H1 (cell line): ENCODE measurements around the gene MTIF2. TPM values are rescaled to one million over a fixed set of nuclear protein-coding genes. Genes with fewer than 3 reads are reported as not detected.
"Not testable (repeated sequence)": the region's sequence is repeated elsewhere in the genome, so short reads cannot be mapped to it uniquely, and the experiment has no call there.

Experiments
- CTCF ChIA-PET: fragments of 300-600 bp; sonication (Branson Sonifier 250); formaldehyde crosslinking; loops from one replicate; lab custom pipeline; 2021; ENCODE audit not compliant: partially characterized antibody; lab: Charles Lee
- POLR2A ChIA-PET: fragments of 300-600 bp; sonication (Branson Sonifier 250); formaldehyde crosslinking; loops from one replicate; lab custom pipeline; 2021; ENCODE audit warnings: inconsistent platforms; ENCODE audit not compliant: partially characterized antibody; lab: Charles Lee
- DNase-seq, 2 experiments: peaks; one replicate each; pipeline versions ENCODE4 v3.0.0 to v3.0.0-alpha.2; 2010 to 2022; ENCODE audit warnings: low spot score in 2 of 2, low read depth in 1 of 2, mixed read lengths in 1 of 2
- FAIRE-seq: peaks from 2 replicates; lab custom pipeline; 2011; peaks lifted over from hg19 to GRCh38; lab: Jason Lieb, UNC
- H2AFZ ChIP-seq: 2 replicates; pipeline ENCODE4 v1.8.1; 2012; ENCODE audit warnings: low read length, inconsistent platforms
- H2AK5ac ChIP-seq: 2 replicates; pipeline ENCODE4 v1.6.1; 2013; ENCODE audit warnings: low read depth, low read length
- H2BK120ac ChIP-seq: replicated peaks from 2 replicates; pipeline ENCODE3; 2013; ENCODE audit warnings: low read depth, low read length, inconsistent platforms
- H2BK12ac ChIP-seq: 2 replicates; pipeline ENCODE4 v1.6.1; 2013; ENCODE audit warnings: low read depth, low read length
- H2BK15ac ChIP-seq: 2 replicates; pipeline ENCODE4 v1.6.1; 2013; ENCODE audit warnings: low read length
- H2BK20ac ChIP-seq: 2 replicates; pipeline ENCODE4 v1.6.1; 2013; ENCODE audit warnings: low read length
- H2BK5ac ChIP-seq: 2 replicates; pipeline ENCODE4 v1.6.1; 2013; ENCODE audit warnings: low read depth, low read length
- H3K14ac ChIP-seq: 2 replicates; pipeline ENCODE4 v1.6.1; 2013; ENCODE audit warnings: inconsistent platforms; ENCODE audit not compliant: insufficient read length
- H3K18ac ChIP-seq: 2 replicates; pipeline ENCODE4 v1.6.1; 2013; ENCODE audit warnings: low read length; ENCODE audit errors: extremely low read depth
- H3K23ac ChIP-seq: 2 replicates; pipeline ENCODE4 v1.6.1; 2013; ENCODE audit warnings: inconsistent platforms; ENCODE audit not compliant: insufficient read length
- H3K23me2 ChIP-seq: 2 replicates; pipeline ENCODE4 v1.6.1; 2013; ENCODE audit warnings: low read depth, low read length
- H3K27ac ChIP-seq: 2 replicates; pipeline ENCODE4 v1.6.1; 2011; ENCODE audit warnings: low read depth, low read length, inconsistent platforms
- H3K27me3 ChIP-seq, 4 experiments: replicated peaks in 1 of 4; 1 replicate in 1 of 4; 2 replicates in 3 of 4; pipeline versions ENCODE4 v1.6.1 to v1.8.1; 2011 to 2013; ENCODE audit warnings: low read length in 3 of 4, mild to moderate bottlenecking in 3 of 4, inconsistent platforms in 2 of 4, mixed read lengths in 2 of 4, moderate library complexity in 1 of 4; ENCODE audit not compliant: control insufficient read depth in 3 of 4, insufficient read depth in 3 of 4; ENCODE audit errors: extremely low read depth in 1 of 4
- H3K36me3 ChIP-seq, 4 experiments: 2 replicates each; pipeline versions ENCODE4 v1.6.1 to v1.8.1; 2011 to 2013; ENCODE audit warnings: mild to moderate bottlenecking in 4 of 4, low read length in 3 of 4, moderate library complexity in 2 of 4, control low read depth in 1 of 4, inconsistent platforms in 1 of 4; ENCODE audit not compliant: insufficient read depth in 4 of 4, control insufficient read depth in 2 of 4
- H3K4ac ChIP-seq: replicated peaks from 2 replicates; pipeline ENCODE3; 2013; ENCODE audit warnings: low read length, low read depth, mixed read lengths, inconsistent platforms; ENCODE audit not compliant: insufficient read length
- H3K4me1 ChIP-seq, 4 experiments: replicated peaks in 1 of 4; 1 replicate in 1 of 4; 2 replicates in 3 of 4; pipeline versions ENCODE4 v1.6.1 to v1.8.1; 2011 to 2013; ENCODE audit warnings: low read length in 3 of 4, inconsistent platforms in 2 of 4, mixed read lengths in 1 of 4; ENCODE audit not compliant: insufficient read depth in 4 of 4, control insufficient read depth in 3 of 4
- H3K4me2 ChIP-seq, 2 experiments: 2 replicates each; pipeline versions ENCODE4 v1.6.1 to v1.8.1; 2011 to 2013; ENCODE audit warnings: low read depth in 2 of 2, low read length in 2 of 2, control low read depth in 1 of 2, inconsistent platforms in 1 of 2, mild to moderate bottlenecking in 1 of 2; ENCODE audit not compliant: insufficient read depth in 1 of 2
- H3K4me3 ChIP-seq, 4 experiments: fragments of 200-600, 300-600 bp in 1 of 4; sonication (generic), shearing (Covaris generic), sonication (Bioruptor Twin) in 1 of 4; 2 replicates each; pipeline versions ENCODE4 v1.5.1 to v1.8.1; 2011 to 2016; ENCODE audit warnings: low read length in 4 of 4, low read depth in 3 of 4, control low read depth in 2 of 4, inconsistent platforms in 2 of 4, mild to moderate bottlenecking in 2 of 4, mixed read lengths in 1 of 4, moderate library complexity in 1 of 4; ENCODE audit not compliant: insufficient read depth in 2 of 4; ENCODE audit errors: extremely low read depth in 1 of 4
- H3K56ac ChIP-seq: replicated peaks from 2 replicates; pipeline ENCODE3; 2013; ENCODE audit warnings: low read depth, mild to moderate bottlenecking, mixed read lengths, low read length, inconsistent platforms; ENCODE audit not compliant: insufficient read length
- H3K79me1 ChIP-seq: 2 replicates; pipeline ENCODE4 v1.6.1; 2013; ENCODE audit warnings: low read depth, low read length, control low read depth
- H3K79me2 ChIP-seq, 2 experiments: 2 replicates each; pipeline versions ENCODE4 v1.6.1 to v1.8.1; 2012 to 2013; ENCODE audit warnings: low read length in 2 of 2, mild to moderate bottlenecking in 2 of 2, inconsistent platforms in 1 of 2; ENCODE audit not compliant: insufficient read depth in 2 of 2, control insufficient read depth in 1 of 2
- H3K9ac ChIP-seq, 4 experiments: replicated peaks in 1 of 4; 1 replicate in 1 of 4; 2 replicates in 3 of 4; pipeline versions ENCODE4 v1.6.1 to v1.8.1; 2011 to 2013; ENCODE audit warnings: low read depth in 3 of 4, low read length in 3 of 4, control low read depth in 2 of 4, mild to moderate bottlenecking in 2 of 4, moderate library complexity in 2 of 4, inconsistent platforms in 1 of 4; ENCODE audit errors: extremely low read depth in 1 of 4
- H3K9me3 ChIP-seq, 2 experiments: 2 replicates each; pipeline versions ENCODE4 v1.6.1 to v1.8.1; 2012 to 2013; ENCODE audit warnings: mild to moderate bottlenecking in 2 of 2, moderate library complexity in 2 of 2, control low read depth in 1 of 2, inconsistent platforms in 1 of 2, low read depth in 1 of 2, low read length in 1 of 2, mixed read lengths in 1 of 2; ENCODE audit not compliant: insufficient read depth in 2 of 2
- H4K20me1 ChIP-seq, 2 experiments: replicated peaks in 1 of 2; 2 replicates each; pipeline versions ENCODE3 to v1.8.1; 2011 to 2013; ENCODE audit warnings: inconsistent platforms in 2 of 2, low read length in 2 of 2, mild to moderate bottlenecking in 1 of 2; ENCODE audit not compliant: insufficient read depth in 2 of 2, control insufficient read depth in 1 of 2
- H4K5ac ChIP-seq: 2 replicates; pipeline ENCODE4 v1.6.1; 2013; ENCODE audit warnings: low read length, low read depth, mixed read lengths, inconsistent platforms; ENCODE audit not compliant: insufficient read length
- H4K8ac ChIP-seq: 2 replicates; pipeline ENCODE4 v1.8.0; 2013; ENCODE audit warnings: mild to moderate bottlenecking, moderate library complexity, low read length, inconsistent platforms; ENCODE audit not compliant: insufficient read depth; ENCODE audit errors: extremely low read depth
- H4K91ac ChIP-seq: replicated peaks from 2 replicates; pipeline ENCODE3; 2013; ENCODE audit warnings: low read length, mixed read lengths, inconsistent platforms; ENCODE audit not compliant: insufficient read length
- TCF12 ChIP-seq: IDR thresholded peaks from 2 replicates; pipeline ENCODE4 v1.6.1; 2011; ENCODE audit warnings: low read depth, mild to moderate bottlenecking, low read length
- WGBS, 2 experiments: shearing (Covaris generic) in 1 of 2; methylation state at CpG; one replicate each; pipeline versions ENCODE4 v1.1.6 to v1.1.7; 2013 to 2015; ENCODE audit warnings: low lambda C conversion rate in 2 of 2, mixed read lengths in 2 of 2, inconsistent platforms in 1 of 2, low coverage in 1 of 2, missing lambda C conversion rate in 1 of 2; ENCODE audit not compliant: insufficient replicate concordance in 2 of 2, insufficient coverage in 1 of 2, insufficient read length in 1 of 2; ENCODE audit errors: extremely low coverage in 1 of 2, missing lambda C conversion rate in 1 of 2; 5-methylcytosine and 5-hydroxymethylcytosine counted together
- polyA plus RNA-seq, 7 experiments: library from polyadenylated mRNA; depleted of rRNA in 3 of 7; stranded (reverse) in 5 of 7; unstranded in 2 of 7; fragments of >200 nt in 5 of 7; fragments of 200-250 nt in 2 of 7; gene quantifications; 1 replicate in 5 of 7; 2 replicates in 1 of 7; 4 replicates in 1 of 7; pipeline versions ENCODE4 v1.2.1 to v1.2.3, GENCODE V29; 2011 to 2013; ENCODE audit warnings: missing spikeins in 2 of 7, mixed read lengths in 2 of 7
- total RNA-seq: library from RNA; stranded (reverse); fragmentation: NEBNext Ultra II Directional; extraction: Animal tissue kit (Norgen Biotek cat#: 25700); gene quantifications from 2 replicates; pipeline ENCODE4 v1.2.1, GENCODE V29; 2021
- TF ChIP-seq, protein P1 (sequence below): IDR thresholded peaks from 2 replicates; pipeline ENCODE4 v1.6.1; 2012; ENCODE audit warnings: low read length, inconsistent platforms

Gene MTIF2
- total and polyA plus RNA-seq, 2 of the 8 experiments (the other 6 are each of a cell fraction or from before 2014, with no cell fraction given) = 11.0 to 36.0 TPM

DNA sequence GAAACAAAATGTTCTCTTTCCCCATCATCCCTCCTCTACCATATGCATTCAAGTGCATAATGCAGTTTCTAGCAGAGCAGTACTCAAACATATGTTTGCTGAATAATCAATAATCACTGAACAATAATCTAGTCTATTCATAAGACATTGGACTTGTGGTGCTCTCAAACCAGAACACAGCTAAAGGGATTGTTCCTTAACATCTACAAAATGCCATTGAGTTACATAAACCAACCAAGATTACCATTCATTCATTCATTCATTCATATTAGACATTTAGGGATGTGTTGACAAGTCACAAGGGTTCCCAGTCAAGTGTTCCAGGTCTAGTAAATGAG is 40.8 kb downstream of the MTIF2 start (continued):
- TF ChIP-seq TCF12 = no peak
- TF ChIP-seq, protein P1, sequence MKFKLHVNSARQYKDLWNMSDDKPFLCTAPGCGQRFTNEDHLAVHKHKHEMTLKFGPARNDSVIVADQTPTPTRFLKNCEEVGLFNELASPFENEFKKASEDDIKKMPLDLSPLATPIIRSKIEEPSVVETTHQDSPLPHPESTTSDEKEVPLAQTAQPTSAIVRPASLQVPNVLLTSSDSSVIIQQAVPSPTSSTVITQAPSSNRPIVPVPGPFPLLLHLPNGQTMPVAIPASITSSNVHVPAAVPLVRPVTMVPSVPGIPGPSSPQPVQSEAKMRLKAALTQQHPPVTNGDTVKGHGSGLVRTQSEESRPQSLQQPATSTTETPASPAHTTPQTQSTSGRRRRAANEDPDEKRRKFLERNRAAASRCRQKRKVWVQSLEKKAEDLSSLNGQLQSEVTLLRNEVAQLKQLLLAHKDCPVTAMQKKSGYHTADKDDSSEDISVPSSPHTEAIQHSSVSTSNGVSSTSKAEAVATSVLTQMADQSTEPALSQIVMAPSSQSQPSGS = no peak

DNA sequence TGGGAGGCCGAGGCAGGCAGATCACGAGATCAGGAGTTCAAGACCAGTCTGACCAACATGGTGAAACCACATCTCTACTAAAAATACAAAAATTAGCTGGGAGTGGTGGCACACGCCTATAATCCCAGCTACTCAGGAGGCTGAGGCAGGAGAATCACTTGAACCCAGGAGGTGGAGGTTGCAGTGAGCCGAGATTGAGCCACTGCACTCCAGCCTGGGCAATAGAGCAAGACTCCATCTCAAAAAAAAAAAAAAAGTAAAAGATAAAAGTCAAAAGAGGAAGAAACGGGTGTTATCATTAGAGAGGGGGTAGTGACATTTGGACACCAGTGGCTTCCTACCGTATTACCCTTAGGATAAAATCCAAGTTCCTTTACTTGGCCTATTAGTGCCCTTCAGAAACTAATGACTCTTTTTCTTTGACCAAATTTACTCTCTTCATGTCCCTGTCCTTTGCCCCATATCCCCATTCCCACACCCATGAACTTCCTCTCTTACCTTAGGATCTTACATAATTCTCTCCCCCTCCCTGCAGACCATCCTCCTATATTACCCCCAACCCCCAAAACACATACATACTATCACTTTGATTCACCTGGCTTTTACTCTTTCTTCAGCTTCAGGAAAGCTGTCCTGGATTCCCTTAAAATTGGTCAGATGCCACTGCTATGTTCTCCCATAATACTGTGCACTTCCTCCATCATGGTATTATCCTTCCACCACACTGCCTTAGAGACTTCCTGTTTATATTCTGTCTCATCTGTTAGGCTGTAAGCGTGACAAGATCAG is 41.4 kb downstream of the MTIF2 start:
- CTCF ChIA-PET = interaction anchor here (0.8 to 1.2 kb wide), 2 partner anchors 14 to 165 kb away, joined by 3 to 4 read pairs; no protein-coding TSS in a partner anchor
- not testable (repeated sequence) for H3K23me2 ChIP-seq, FAIRE-seq

More for the DNA sequence above, 41.4 kb downstream of the MTIF2 start:
- not testable (repeated sequence) for H2BK5ac ChIP-seq, H4K20me1 ChIP-seq, H3K4me1 ChIP-seq, H2BK12ac ChIP-seq, H3K9ac ChIP-seq, H3K14ac ChIP-seq, H4K5ac ChIP-seq, H4K91ac ChIP-seq, H3K18ac ChIP-seq, H2BK15ac ChIP-seq, H3K56ac ChIP-seq, H4K8ac ChIP-seq, H2AK5ac ChIP-seq, DNase-seq, H2AFZ ChIP-seq, H2BK120ac ChIP-seq, H3K27me3 ChIP-seq, H3K79me1 ChIP-seq, H3K36me3 ChIP-seq, H3K4ac ChIP-seq, H3K27ac ChIP-seq, H2BK20ac ChIP-seq, H3K9me3 ChIP-seq, H3K4me2 ChIP-seq, H3K23ac ChIP-seq, H3K4me3 ChIP-seq
- 87% methylated on average over 7 of the region's 7 CpGs; no CpG with 5 or more reads in 1 of the 2 experiments for WGBS, 2 experiments
- POLR2A ChIA-PET = interaction anchor here (0.9 kb wide), 1 partner anchor 53 kb away, joined by 3 read pairs; no protein-coding TSS in a partner anchor
- peaks cover 6 to 18% of the 10 kb centered on the region in 2 experiments; a peak in 3 of 4 replicates for H3K79me2 ChIP-seq
